ENCODE measurements around the gene AIG1. TPM values are rescaled to one million over a fixed set of nuclear protein-coding genes. Genes with fewer than 3 reads are reported as not detected.

AIG1 gene
- total RNA-seq, 1 donor from 2014 or later, result 35.2 TPM

- Histone ChIP-seq H3K27me3 (ENCODE audit: insufficient read depth, low read length) (no peaks in the 10 kb centered on the region), H3K9me3 (ENCODE audit: insufficient read depth, low read depth, low read length) (no peaks in the 10 kb centered on the region), H3K4me3 (ENCODE audit: insufficient read depth, low read depth, low read length) (no peak overlapping the region), H3K36me3 (ENCODE audit: insufficient read depth, low read length) (no peaks in the 10 kb centered on the region), H3K9ac (ENCODE audit: low read length) (no peak overlapping the region), H3K27ac (ENCODE audit: low read depth, low read length) (no peak overlapping the region), H3K4me1 (ENCODE audit: insufficient read depth, low read length) (no peaks in the 10 kb centered on the region), H4K20me1 (ENCODE audit: insufficient read depth, low read length) (no peaks in the 10 kb centered on the region), H3K4me2 (ENCODE audit: low read length) (no peak overlapping the region), H2AFZ (ENCODE audit: low read depth, low read length) (no peak overlapping the region), H3K79me2 (ENCODE audit: insufficient read depth, low read length) (no peaks in the 10 kb centered on the region)
- Mint-ChIP-seq H3K4me1 (ENCODE audit: low read depth, unreplicated experiment) (no peaks in the 10 kb centered on the region), H3K9me3 (ENCODE audit: unreplicated experiment) (no peaks in the 10 kb centered on the region), H3K27me3 (ENCODE audit: low read depth, unreplicated experiment) (no peaks in the 10 kb centered on the region), H3K27ac (ENCODE audit: unreplicated experiment) (no peak overlapping the region), H3K4me3 (ENCODE audit: unreplicated experiment) (no peak overlapping the region), H3K36me3 (ENCODE audit: low read depth, unreplicated experiment) (peaks cover 3% of the 10 kb centered on the region)
- FAIRE-seq (no peak), DNase-seq (ENCODE audit: low read depth) (no peak)
- TF ChIP-seq EZH2 (IDR thresholded peaks at IDR 0.05; ENCODE audit: insufficient read depth, low read length), result no peak
- no peak for TF ChIP-seq CTCF (IDR thresholded peaks at IDR 0.05; ENCODE audit: insufficient read depth, low read depth, low read length)
Measured at GRCh38 chr6:143098054-143098671, 37.5 kb downstream of the AIG1 start.

- no peak overlapping the region for H2AFZ ChIP-seq (ENCODE audit: low read depth, low read length)
- H3K4me3 ChIP-seq (ENCODE audit: insufficient read depth, low read depth, low read length), result no peak overlapping the region
- H3K27ac Mint-ChIP-seq (ENCODE audit: unreplicated experiment), result no peak overlapping the region
- no peaks in the 10 kb centered on the region for H3K27me3 Mint-ChIP-seq (ENCODE audit: low read depth, unreplicated experiment)
- H3K36me3 Mint-ChIP-seq (ENCODE audit: low read depth, unreplicated experiment), result peaks cover 2% of the 10 kb centered on the region
- TF ChIP-seq CTCF (IDR thresholded peaks at IDR 0.05; ENCODE audit: insufficient read depth, low read depth, low read length), result no peak
- TF ChIP-seq EZH2 (IDR thresholded peaks at IDR 0.05; ENCODE audit: insufficient read depth, low read length), result no peak
- H3K9me3 ChIP-seq (ENCODE audit: insufficient read depth, low read depth, low read length), result no peaks in the 10 kb centered on the region
- H4K20me1 ChIP-seq (ENCODE audit: insufficient read depth, low read length), result no peaks in the 10 kb centered on the region
- H3K4me2 ChIP-seq (ENCODE audit: low read length), result no peak overlapping the region
- no peaks in the 10 kb centered on the region for H3K79me2 ChIP-seq (ENCODE audit: insufficient read depth, low read length)
- H3K4me3 Mint-ChIP-seq (ENCODE audit: unreplicated experiment), result no peak overlapping the region
- no peak overlapping the region for H3K27ac ChIP-seq (ENCODE audit: low read depth, low read length)
- FAIRE-seq (no peak), DNase-seq (ENCODE audit: low read depth) (no peak)
- no peak overlapping the region for H3K9ac ChIP-seq (ENCODE audit: low read length)
- H3K36me3 ChIP-seq (ENCODE audit: insufficient read depth, low read length), result no peaks in the 10 kb centered on the region
- H3K4me1 ChIP-seq (ENCODE audit: insufficient read depth, low read length), result no peaks in the 10 kb centered on the region
- no peaks in the 10 kb centered on the region for H3K9me3 Mint-ChIP-seq (ENCODE audit: unreplicated experiment)
- no peaks in the 10 kb centered on the region for H3K4me1 Mint-ChIP-seq (ENCODE audit: low read depth, unreplicated experiment)
- H3K27me3 ChIP-seq (ENCODE audit: insufficient read depth, low read length), result no peaks in the 10 kb centered on the region
Measured at GRCh38 chr6:143099647-143100046, 39.0 kb downstream of the AIG1 start.

- H4K20me1 ChIP-seq (ENCODE audit: insufficient read depth, low read length), result no peaks in the 10 kb centered on the region
- H3K27me3 Mint-ChIP-seq (ENCODE audit: low read depth, unreplicated experiment), result no peaks in the 10 kb centered on the region
- peaks cover 2% of the 10 kb centered on the region for H3K36me3 Mint-ChIP-seq (ENCODE audit: low read depth, unreplicated experiment)
- H3K36me3 ChIP-seq (ENCODE audit: insufficient read depth, low read length), result no peaks in the 10 kb centered on the region
- H3K79me2 ChIP-seq (ENCODE audit: insufficient read depth, low read length), result no peaks in the 10 kb centered on the region
- H3K27me3 ChIP-seq (ENCODE audit: insufficient read depth, low read length), result no peaks in the 10 kb centered on the region
- H3K9me3 ChIP-seq (ENCODE audit: insufficient read depth, low read depth, low read length), result no peaks in the 10 kb centered on the region
- no peaks in the 10 kb centered on the region for H3K9me3 Mint-ChIP-seq (ENCODE audit: unreplicated experiment)
- H3K27ac ChIP-seq (ENCODE audit: low read depth, low read length), result no peak overlapping the region
- FAIRE-seq (no peak), DNase-seq (ENCODE audit: low read depth) (no peak)
- no peak overlapping the region for H3K9ac ChIP-seq (ENCODE audit: low read length)
- no peak overlapping the region for H3K4me2 ChIP-seq (ENCODE audit: low read length)
- no peak overlapping the region for H3K4me3 Mint-ChIP-seq (ENCODE audit: unreplicated experiment)
- no peak overlapping the region for H3K4me3 ChIP-seq (ENCODE audit: insufficient read depth, low read depth, low read length)
- H3K4me1 Mint-ChIP-seq (ENCODE audit: low read depth, unreplicated experiment), result no peaks in the 10 kb centered on the region
- TF ChIP-seq CTCF (IDR thresholded peaks at IDR 0.05; ENCODE audit: insufficient read depth, low read depth, low read length) (no peak), EZH2 (IDR thresholded peaks at IDR 0.05; ENCODE audit: insufficient read depth, low read length) (no peak)
- H3K4me1 ChIP-seq (ENCODE audit: insufficient read depth, low read length), result peaks cover 2% of the 10 kb centered on the region
- no peak overlapping the region for H2AFZ ChIP-seq (ENCODE audit: low read depth, low read length)
- H3K27ac Mint-ChIP-seq (ENCODE audit: unreplicated experiment), result no peak overlapping the region
Measured at GRCh38 chr6:143100429-143100828, 39.7 kb downstream of the AIG1 start.
